HEK293 (cell line): ENCODE results near the gene ZNF396.

Experiments
- CTCF ChIA-PET: fragments of 350-600 bp; formaldehyde crosslinking; extraction: SDS; loops from one replicate; lab custom pipeline; 2021; ENCODE audit warnings: antibody characterized with exemption; lab: Yijun Ruan, JAX
- POLR2A ChIA-PET: fragments of 300-600 bp; formaldehyde crosslinking; extraction: SDS; loops from one replicate; lab custom pipeline; 2020; ENCODE audit warnings: antibody characterized with exemption, inconsistent platforms; lab: Yijun Ruan, JAX
- H3K27ac ChIP-seq: fragments of 200-500 bp; sonication (Bioruptor generic); 2 replicates; pipeline ENCODE4 v1.5.1; 2014; ENCODE audit warnings: low read depth, low read length, control low read depth, inconsistent platforms; ENCODE audit errors: extremely low read depth
- H3K36me3 ChIP-seq, 2 experiments: fragments of 200-500 bp in 1 of 2; sonication (Bioruptor generic) in 1 of 2; 1 replicate in 1 of 2; 2 replicates in 1 of 2; pipeline ENCODE4 v1.5.1; 2014 to 2017; ENCODE audit warnings: inconsistent platforms in 2 of 2, low read length in 2 of 2; ENCODE audit not compliant: control insufficient read depth in 2 of 2, insufficient read depth in 1 of 2
- H3K4me1 ChIP-seq: fragments of 200-500 bp; sonication (Bioruptor generic); 2 replicates; pipeline ENCODE4 v1.5.1; 2014; ENCODE audit warnings: mild to moderate bottlenecking, low read length, inconsistent platforms; ENCODE audit not compliant: control insufficient read depth, insufficient read depth
- H3K4me3 ChIP-seq: 2 replicates; pipeline ENCODE4 v1.5.1; 2011; ENCODE audit warnings: low read depth, mild to moderate bottlenecking, control low read depth, low read length, moderate library complexity
- H3K9me3 ChIP-seq: fragments of 200-500 bp; sonication (Bioruptor generic); 2 replicates; pipeline ENCODE4 v1.5.1; 2014; ENCODE audit warnings: low read depth, low read length, inconsistent platforms; ENCODE audit not compliant: control insufficient read depth, insufficient read depth
- BCL11B ChIP-seq: fragments of 450-650 bp; formaldehyde crosslinking; IDR thresholded peaks from 2 replicates; pipeline ENCODE4 v1.5.1; 2016; ENCODE audit warnings: low read depth, missing biosample characterization, missing genetic modification characterization
- CTCF ChIP-seq: fragments of 450-650 bp; formaldehyde crosslinking; IDR thresholded peaks from 2 replicates; pipeline ENCODE4 v1.5.1; 2016; ENCODE audit warnings: missing biosample characterization, missing genetic modification characterization
- ELK4 ChIP-seq: IDR thresholded peaks from 2 replicates; pipeline ENCODE4 v1.6.1; 2011; ENCODE audit warnings: mild to moderate bottlenecking, low read depth, low read length, borderline replicate concordance
- KLF1 ChIP-seq: fragments of 450-650 bp; formaldehyde crosslinking; IDR thresholded peaks from 2 replicates; pipeline ENCODE4 v1.5.1; 2016; ENCODE audit warnings: missing biosample characterization, missing genetic modification characterization
- KLF7 ChIP-seq: fragments of 450-650 bp; formaldehyde crosslinking; IDR thresholded peaks from 2 replicates; pipeline ENCODE4 v1.5.1; 2016; ENCODE audit warnings: missing biosample characterization, missing genetic modification characterization, borderline replicate concordance
- ZBTB17 ChIP-seq: fragments of 450-650 bp; formaldehyde crosslinking; IDR thresholded peaks from 2 replicates; pipeline ENCODE4 v1.5.1; 2016; ENCODE audit warnings: missing biosample characterization, missing genetic modification characterization
- ZBTB26 ChIP-seq: fragments of 450-650 bp; formaldehyde crosslinking; optimal IDR thresholded peaks from 2 replicates; pipeline ENCODE3; 2016; ENCODE audit warnings: missing biosample characterization, mild to moderate bottlenecking, missing genetic modification characterization
- ZFP37 ChIP-seq: fragments of 450-650 bp; formaldehyde crosslinking; IDR thresholded peaks from 2 replicates; pipeline ENCODE4 v1.5.1; 2016; ENCODE audit warnings: missing biosample characterization, missing genetic modification characterization
- ZNF10 ChIP-seq: fragments of 450-650 bp; formaldehyde crosslinking; IDR thresholded peaks from 2 replicates; pipeline ENCODE4 v1.5.1; 2017; ENCODE audit warnings: missing biosample characterization, missing genetic modification characterization
- ZNF146 ChIP-seq: fragments of 450-650 bp; formaldehyde crosslinking; IDR thresholded peaks from 2 replicates; pipeline ENCODE4 v1.5.1; 2016; ENCODE audit warnings: missing biosample characterization, missing genetic modification characterization
- ZNF211 ChIP-seq: fragments of 450-650 bp; formaldehyde crosslinking; IDR thresholded peaks from 2 replicates; pipeline ENCODE4 v1.5.1; 2016; ENCODE audit warnings: low read depth, missing biosample characterization, missing genetic modification characterization
- ZNF266 ChIP-seq: fragments of 450-650 bp; formaldehyde crosslinking; IDR thresholded peaks from 2 replicates; pipeline ENCODE4 v1.5.1; 2016; ENCODE audit warnings: missing biosample characterization, missing genetic modification characterization, low read depth
- ZNF311 ChIP-seq: fragments of 450-650 bp; formaldehyde crosslinking; IDR thresholded peaks from 2 replicates; pipeline ENCODE4 v1.5.1; 2017; ENCODE audit warnings: missing biosample characterization, missing genetic modification characterization, borderline replicate concordance
- ZNF324 ChIP-seq: fragments of 450-650 bp; formaldehyde crosslinking; IDR thresholded peaks from 2 replicates; pipeline ENCODE4 v1.5.1; 2016; ENCODE audit warnings: missing biosample characterization, missing genetic modification characterization
- ZNF391 ChIP-seq: fragments of 450-650 bp; formaldehyde crosslinking; IDR thresholded peaks from 2 replicates; pipeline ENCODE4 v1.5.1; 2016; ENCODE audit warnings: low read depth, missing biosample characterization, missing genetic modification characterization, borderline replicate concordance
- ZNF473 ChIP-seq: fragments of 450-650 bp; formaldehyde crosslinking; IDR thresholded peaks from 2 replicates; pipeline ENCODE4 v1.5.1; 2017; ENCODE audit warnings: missing biosample characterization, missing genetic modification characterization
- ZNF529 ChIP-seq: fragments of 450-650 bp; formaldehyde crosslinking; IDR thresholded peaks from 2 replicates; pipeline ENCODE4 v1.5.1; 2017; ENCODE audit warnings: missing genetic modification characterization, missing biosample characterization; ENCODE audit not compliant: insufficient replicate concordance
- ZNF530 ChIP-seq: fragments of 450-650 bp; formaldehyde crosslinking; IDR thresholded peaks from 2 replicates; pipeline ENCODE4 v1.5.1; 2016; ENCODE audit warnings: low read depth, missing biosample characterization, missing genetic modification characterization
- ZNF777 ChIP-seq: fragments of 450-650 bp; formaldehyde crosslinking; IDR thresholded peaks from 2 replicates; pipeline ENCODE4 v1.5.1; 2017; ENCODE audit warnings: missing biosample characterization, missing genetic modification characterization, borderline replicate concordance
- ZNF837 ChIP-seq: fragments of 450-650 bp; formaldehyde crosslinking; IDR thresholded peaks from 2 replicates; pipeline ENCODE4 v1.5.1; 2016; ENCODE audit warnings: missing biosample characterization, missing genetic modification characterization
- ZSCAN30 ChIP-seq: fragments of 450-650 bp; IDR thresholded peaks from 2 replicates; pipeline ENCODE4 v1.5.1; 2018; ENCODE audit warnings: missing biosample characterization, mild to moderate bottlenecking, missing genetic modification characterization, moderate library complexity
- TF ChIP-seq, protein P1 (sequence below): fragments of 450-650 bp; formaldehyde crosslinking; IDR thresholded peaks from 2 replicates; pipeline ENCODE4 v1.5.1; 2016; ENCODE audit warnings: missing biosample characterization, missing genetic modification characterization
- TF ChIP-seq, protein P2 (sequence below): fragments of 450-650 bp; formaldehyde crosslinking; IDR thresholded peaks from 2 replicates; pipeline ENCODE4 v1.5.1; 2017; ENCODE audit warnings: missing biosample characterization, missing genetic modification characterization
- TF ChIP-seq, protein P3 (sequence below): fragments of 450-650 bp; formaldehyde crosslinking; IDR thresholded peaks from 2 replicates; pipeline ENCODE4 v1.5.1; 2016; ENCODE audit warnings: missing biosample characterization, missing genetic modification characterization
- TF ChIP-seq, protein P4 (sequence below): fragments of 450-650 bp; formaldehyde crosslinking; IDR thresholded peaks from 2 replicates; pipeline ENCODE4 v1.5.1; 2016; ENCODE audit warnings: missing biosample characterization, missing genetic modification characterization, borderline replicate concordance

The ZNF396 gene

GRCh38 chr18:35376742-35377695 is at the start of gene ZNF396:
Gene ZNF396, minus strand, starts transcription at chr18:35377337. Its CDS starts 3,045 bp downstream, at chr18:35374292.
- ChIA-PET POLR2A (no interaction called here), CTCF (interaction anchor here (1.5 kb wide), 1 partner anchor 9 kb away, joined by 6 read pairs; no protein-coding TSS in a partner anchor)
- H3K4me3 ChIP-seq = peak within 1 kb of the TSS; percentile 73
- H3K36me3 ChIP-seq = no peaks in the 10 kb centered on the region
- H3K9me3 ChIP-seq = no peaks in the 10 kb centered on the region
- H3K27ac ChIP-seq = no peak within 1 kb of the TSS; the same call in 1 of the 2 replicates
- H3K4me1 ChIP-seq = no peaks in the 10 kb centered on the region
- TF ChIP-seq KLF1 (tag by site-specific recombination) = peak; percentile 59
- TF ChIP-seq ZBTB17 (tag by site-specific recombination) = peak; percentile 27; the same call in 1 of the 2 replicates
- no peak for TF ChIP-seq ZNF211 (tag by site-specific recombination)
- TF ChIP-seq, protein P1, sequence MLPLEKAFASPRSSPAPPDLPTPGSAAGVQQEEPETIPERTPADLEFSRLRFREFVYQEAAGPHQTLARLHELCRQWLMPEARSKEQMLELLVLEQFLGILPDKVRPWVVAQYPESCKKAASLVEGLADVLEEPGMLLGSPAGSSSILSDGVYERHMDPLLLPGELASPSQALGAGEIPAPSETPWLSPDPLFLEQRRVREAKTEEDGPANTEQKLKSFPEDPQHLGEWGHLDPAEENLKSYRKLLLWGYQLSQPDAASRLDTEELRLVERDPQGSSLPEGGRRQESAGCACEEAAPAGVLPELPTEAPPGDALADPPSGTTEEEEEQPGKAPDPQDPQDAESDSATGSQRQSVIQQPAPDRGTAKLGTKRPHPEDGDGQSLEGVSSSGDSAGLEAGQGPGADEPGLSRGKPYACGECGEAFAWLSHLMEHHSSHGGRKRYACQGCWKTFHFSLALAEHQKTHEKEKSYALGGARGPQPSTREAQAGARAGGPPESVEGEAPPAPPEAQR (tag by site-specific recombination) = no peak; the same call in 1 of the 2 replicates
- no peak for TF ChIP-seq BCL11B (tag by site-specific recombination)
- no peak for TF ChIP-seq ZNF530 (tag by site-specific recombination)
- TF ChIP-seq ZFP37 (tag by site-specific recombination) = 0 out of 2 replicates have a peak, but pooled peaks have one; percentile 24
- no peak for TF ChIP-seq ZSCAN30 (tag by site-specific recombination)
- TF ChIP-seq ZNF391 = no peak
- no peak for TF ChIP-seq ZNF266
- peak; percentile 79 for TF ChIP-seq ZBTB26 (tag by site-specific recombination)
- TF ChIP-seq ZNF324 = no peak
- no peak for TF ChIP-seq ZNF473 (tag by site-specific recombination)
- TF ChIP-seq, protein P2, sequence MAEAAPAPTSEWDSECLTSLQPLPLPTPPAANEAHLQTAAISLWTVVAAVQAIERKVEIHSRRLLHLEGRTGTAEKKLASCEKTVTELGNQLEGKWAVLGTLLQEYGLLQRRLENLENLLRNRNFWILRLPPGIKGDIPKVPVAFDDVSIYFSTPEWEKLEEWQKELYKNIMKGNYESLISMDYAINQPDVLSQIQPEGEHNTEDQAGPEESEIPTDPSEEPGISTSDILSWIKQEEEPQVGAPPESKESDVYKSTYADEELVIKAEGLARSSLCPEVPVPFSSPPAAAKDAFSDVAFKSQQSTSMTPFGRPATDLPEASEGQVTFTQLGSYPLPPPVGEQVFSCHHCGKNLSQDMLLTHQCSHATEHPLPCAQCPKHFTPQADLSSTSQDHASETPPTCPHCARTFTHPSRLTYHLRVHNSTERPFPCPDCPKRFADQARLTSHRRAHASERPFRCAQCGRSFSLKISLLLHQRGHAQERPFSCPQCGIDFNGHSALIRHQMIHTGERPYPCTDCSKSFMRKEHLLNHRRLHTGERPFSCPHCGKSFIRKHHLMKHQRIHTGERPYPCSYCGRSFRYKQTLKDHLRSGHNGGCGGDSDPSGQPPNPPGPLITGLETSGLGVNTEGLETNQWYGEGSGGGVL (tag by site-specific recombination) = peak; percentile 82
- no peak for TF ChIP-seq ZNF837 (tag by site-specific recombination)
- 0 out of 2 replicates have a peak, but pooled peaks have one; percentile 31 for TF ChIP-seq KLF7
- no peak for TF ChIP-seq ZNF146 (tag by site-specific recombination)
- 0 out of 2 replicates have a peak, but pooled peaks have one; percentile 6 for TF ChIP-seq CTCF (tag by site-specific recombination)
- TF ChIP-seq, protein P3, sequence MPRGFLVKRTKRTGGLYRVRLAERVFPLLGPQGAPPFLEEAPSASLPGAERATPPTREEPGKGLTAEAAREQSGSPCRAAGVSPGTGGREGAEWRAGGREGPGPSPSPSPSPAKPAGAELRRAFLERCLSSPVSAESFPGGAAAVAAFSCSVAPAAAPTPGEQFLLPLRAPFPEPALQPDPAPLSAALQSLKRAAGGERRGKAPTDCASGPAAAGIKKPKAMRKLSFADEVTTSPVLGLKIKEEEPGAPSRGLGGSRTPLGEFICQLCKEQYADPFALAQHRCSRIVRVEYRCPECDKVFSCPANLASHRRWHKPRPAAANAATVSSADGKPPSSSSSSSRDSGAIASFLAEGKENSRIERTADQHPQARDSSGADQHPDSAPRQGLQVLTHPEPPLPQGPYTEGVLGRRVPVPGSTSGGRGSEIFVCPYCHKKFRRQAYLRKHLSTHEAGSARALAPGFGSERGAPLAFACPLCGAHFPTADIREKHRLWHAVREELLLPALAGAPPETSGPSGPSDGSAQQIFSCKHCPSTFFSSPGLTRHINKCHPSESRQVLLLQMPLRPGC = no peak
- no peak for TF ChIP-seq ZNF311 (tag by site-specific recombination)
- no peak for TF ChIP-seq ZNF529
- peak; percentile 96 for TF ChIP-seq ZNF777 (tag by site-specific recombination)
- no peak for TF ChIP-seq ZNF10
- TF ChIP-seq, protein P4, sequence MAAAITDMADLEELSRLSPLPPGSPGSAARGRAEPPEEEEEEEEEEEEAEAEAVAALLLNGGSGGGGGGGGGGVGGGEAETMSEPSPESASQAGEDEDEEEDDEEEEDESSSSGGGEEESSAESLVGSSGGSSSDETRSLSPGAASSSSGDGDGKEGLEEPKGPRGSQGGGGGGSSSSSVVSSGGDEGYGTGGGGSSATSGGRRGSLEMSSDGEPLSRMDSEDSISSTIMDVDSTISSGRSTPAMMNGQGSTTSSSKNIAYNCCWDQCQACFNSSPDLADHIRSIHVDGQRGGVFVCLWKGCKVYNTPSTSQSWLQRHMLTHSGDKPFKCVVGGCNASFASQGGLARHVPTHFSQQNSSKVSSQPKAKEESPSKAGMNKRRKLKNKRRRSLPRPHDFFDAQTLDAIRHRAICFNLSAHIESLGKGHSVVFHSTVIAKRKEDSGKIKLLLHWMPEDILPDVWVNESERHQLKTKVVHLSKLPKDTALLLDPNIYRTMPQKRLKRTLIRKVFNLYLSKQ (tag by site-specific recombination) = no peak
- no peak for TF ChIP-seq ELK4
